Frontal cortex (tissue), 4 donors: ENCODE measurements around the gene RCAN1. TPM values are rescaled to one million over a fixed set of nuclear protein-coding genes. Genes with fewer than 3 reads are reported as not detected.
"Not testable (repeated sequence)": the region's sequence is repeated elsewhere in the genome, so short reads cannot be mapped to it uniquely, and the experiment has no call there.

Experiments used
- DNase-seq, 2 donors: peaks; one replicate each; pipeline ENCODE4 v3.0.0; 2012; ENCODE audit warnings: low spot score in 2 of 2
- FAIRE-seq: peaks from 2 replicates; lab custom pipeline; 2012; peaks lifted over from hg19 to GRCh38; lab: Jason Lieb, UNC
- total RNA-seq: library from RNA; depleted of rRNA; stranded (reverse); fragments of >200 nt; gene quantifications from one replicate; pipeline ENCODE4 v1.2.3, GENCODE V29; 2014
- donor health status: control.
- donor health status: control.
- donor health status: control.

RCAN1 gene
- total RNA-seq, 1 donor from 2014 or later, result 88.0 TPM

GRCh38 chr21:34625030-34625593, 10.2 kb upstream of the RCAN1 start:
- no peak for DNase-seq
- FAIRE-seq, result no peak

DNA sequence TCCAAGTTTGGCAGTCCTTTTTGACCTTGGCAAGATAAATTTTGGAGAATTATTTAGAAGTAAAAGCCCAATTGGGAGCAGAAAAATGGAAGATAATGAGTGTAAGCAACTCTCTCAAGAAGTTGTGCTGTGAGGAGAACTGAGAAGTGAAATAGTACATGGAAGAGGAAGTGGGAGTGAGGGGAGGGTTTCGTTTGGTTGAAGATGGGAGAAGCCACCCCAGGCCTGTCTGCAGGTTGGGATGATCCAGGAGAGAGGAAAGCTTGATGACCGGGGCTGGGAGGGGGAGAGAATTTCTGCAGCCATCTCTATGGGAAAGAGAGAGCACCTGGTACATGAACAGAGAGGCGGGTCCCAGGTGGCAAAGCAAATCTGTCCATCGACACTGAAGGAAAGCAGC, 8.6 kb upstream of the RCAN1 start:
- no peak for FAIRE-seq
- DNase-seq, result no peak

DNA sequence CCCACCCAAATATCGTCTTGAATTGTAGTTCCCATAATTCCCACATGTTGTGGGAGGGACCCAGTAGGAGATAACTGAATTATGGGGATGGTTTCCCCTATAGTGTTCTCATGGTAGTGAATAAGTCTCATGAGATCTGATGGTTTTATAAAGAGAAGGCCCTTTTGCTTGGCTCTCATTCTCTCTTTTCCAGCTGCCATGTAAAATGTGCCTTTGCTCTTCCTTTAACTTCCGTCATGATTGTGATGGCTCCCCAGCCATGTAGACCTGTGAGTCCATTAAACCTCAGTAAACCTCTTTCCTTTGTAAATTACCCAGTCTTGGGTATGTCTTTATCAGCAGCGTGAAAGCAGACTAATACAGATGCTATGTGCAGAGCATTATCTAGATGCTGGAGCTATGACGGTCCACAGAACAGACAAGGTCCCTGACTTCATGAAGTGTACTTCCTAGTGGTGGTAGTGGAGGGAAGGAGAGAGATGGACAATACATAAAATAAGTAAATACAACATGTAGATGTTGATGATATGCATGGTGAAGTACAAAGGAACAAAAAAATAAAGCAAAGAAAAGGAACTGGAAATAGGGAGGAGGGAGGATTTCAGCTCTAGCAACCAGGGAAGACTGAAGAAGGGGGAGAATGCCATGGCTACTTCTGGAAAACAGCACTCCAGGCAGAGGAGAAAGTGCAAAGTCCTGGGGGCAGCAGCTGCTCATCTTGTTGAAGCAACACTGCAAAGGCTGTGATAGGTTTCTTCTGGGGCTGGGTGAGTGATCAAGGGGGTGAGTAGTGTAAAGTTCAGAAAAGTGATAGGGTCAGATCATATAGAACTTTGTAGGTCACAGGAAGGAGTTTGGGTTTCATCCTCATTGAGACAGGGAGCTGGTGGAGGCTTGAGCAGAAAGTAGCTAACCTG, 6.8 kb upstream of the RCAN1 start:
- FAIRE-seq (no peak), DNase-seq (no peak)

- FAIRE-seq, result no peak
These were observed 5.1 kb upstream of the RCAN1 start for GRCh38 chr21:34619841-34620665.

DNA sequence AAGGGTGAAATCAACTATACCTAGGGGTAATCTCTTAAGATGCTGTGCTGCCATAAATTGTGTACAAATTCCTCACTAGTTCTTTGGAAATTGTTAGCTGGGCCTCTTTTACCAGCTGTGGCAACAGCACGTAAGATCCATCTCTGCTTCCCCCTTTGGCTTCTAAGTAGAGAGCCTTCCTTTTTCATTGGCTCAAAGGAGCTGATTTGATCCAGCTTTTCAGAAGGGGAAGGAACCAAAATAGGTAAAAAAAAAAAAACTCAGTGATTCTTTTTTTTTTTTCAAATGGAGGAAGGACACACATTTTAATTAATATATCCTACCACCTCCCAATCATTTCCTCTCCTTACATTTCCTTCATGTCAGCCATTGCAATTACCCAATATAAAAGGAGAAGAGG, 4.0 kb upstream of the RCAN1 start:
- DNase-seq (no peak), FAIRE-seq (no peak)

More at GRCh38 chr21:34619841-34620665, 5.1 kb upstream of the RCAN1 start:
- no peak for DNase-seq

DNA sequence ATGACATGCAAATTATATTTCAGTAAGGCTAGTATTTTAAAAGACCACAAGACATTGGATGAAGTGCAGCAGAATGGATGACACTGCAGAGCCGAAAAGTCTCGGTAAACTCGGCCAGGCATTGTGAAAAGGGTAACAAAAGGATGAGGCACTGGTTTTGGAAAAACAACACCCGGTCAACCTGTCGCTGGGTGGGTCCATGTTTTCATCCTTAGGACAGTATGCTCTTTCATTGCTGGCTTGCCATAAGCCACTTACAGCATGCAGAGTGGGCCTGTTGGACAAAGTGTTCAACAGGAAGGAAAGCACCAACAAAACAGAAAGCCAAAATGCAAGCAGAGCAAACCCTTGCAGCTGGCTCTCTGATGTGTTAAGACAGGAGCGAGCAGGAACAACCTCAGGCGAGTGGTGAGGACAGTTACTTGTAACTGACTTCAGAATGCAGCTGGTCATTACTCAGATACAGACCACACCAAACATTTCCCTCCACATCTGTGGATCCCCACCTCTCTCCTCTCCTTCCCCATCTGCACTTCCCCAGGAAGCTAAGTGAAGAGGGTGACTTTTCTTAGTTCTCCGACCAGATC, 2.9 kb upstream of the RCAN1 start:
- FAIRE-seq (no peak), DNase-seq (no peak)

GRCh38 chr21:34615487-34615814, 538 bp upstream of the RCAN1 start:
- FAIRE-seq, result no peak

GRCh38 chr21:34613679-34614627, 960 bp downstream of the RCAN1 start:
- peak in 1 of 2 donors; percentile 34 for DNase-seq
- no peak for FAIRE-seq

More at GRCh38 chr21:34615487-34615814, 538 bp upstream of the RCAN1 start:
- no peak for DNase-seq

DNA sequence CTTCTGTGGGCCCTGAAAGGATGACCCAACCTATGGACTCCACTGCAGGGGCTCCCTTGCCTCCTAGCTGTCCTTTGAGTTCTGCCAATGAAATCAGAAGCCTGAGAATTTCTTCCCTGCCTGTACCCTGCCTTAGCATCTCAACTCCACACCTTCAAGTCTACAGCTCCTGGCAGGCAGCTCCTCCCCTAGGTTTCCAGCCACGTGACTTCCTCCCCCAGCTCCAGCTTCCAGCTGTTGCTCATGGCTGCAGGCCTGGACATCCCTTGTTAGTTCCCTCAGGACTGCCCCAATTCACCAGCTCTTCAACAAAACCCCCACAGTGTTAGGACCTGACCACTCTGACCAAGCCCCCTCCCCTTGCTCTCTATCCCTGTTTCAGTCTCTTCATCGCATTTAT, 2.4 kb downstream of the RCAN1 start:
- FAIRE-seq, result no peak

DNA sequence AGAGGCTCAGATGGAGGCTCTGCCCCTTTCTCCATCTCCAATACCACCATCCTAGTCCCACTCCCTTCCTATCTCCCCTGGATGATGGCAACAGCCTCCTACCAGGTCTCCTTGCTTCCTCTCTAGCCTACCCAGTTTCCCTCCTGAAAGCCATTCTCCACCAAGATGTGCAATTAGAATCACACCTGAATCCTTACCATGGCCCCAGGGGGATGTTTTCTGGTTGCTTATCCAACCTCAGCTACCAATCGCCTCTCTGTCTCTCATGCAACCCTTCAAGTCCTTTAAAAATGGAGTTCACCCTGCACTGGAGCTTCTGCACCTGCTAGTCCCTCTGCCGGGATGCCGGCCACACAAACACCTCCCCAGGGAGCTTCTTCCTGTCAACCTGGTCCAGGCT, 2.9 kb downstream of the RCAN1 start:
- FAIRE-seq, result no peak
- no peak for DNase-seq

More for the DNA sequence above, 2.4 kb downstream of the RCAN1 start:
- DNase-seq, result peak in 1 of 2 donors; percentile 24

DNA sequence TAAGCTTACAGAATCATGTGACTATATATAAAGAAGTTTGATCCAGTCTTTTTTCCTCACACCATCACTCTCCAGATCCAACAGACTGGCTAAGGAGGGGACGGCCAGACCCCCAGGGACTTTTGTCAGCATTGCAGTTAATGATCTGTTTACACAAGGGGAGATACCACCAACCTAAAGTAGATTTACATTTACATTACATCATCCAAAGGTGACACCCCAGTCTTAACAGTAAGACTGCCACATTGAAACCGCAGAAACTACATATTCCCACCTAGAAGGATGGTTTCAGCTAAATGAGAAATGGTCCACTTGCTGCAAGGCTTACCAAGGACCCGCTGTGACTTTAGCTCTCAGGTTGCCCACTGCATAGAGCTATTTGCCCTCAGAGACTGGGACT, 3.4 kb downstream of the RCAN1 start:
- FAIRE-seq (no peak), DNase-seq (no peak)

DNA sequence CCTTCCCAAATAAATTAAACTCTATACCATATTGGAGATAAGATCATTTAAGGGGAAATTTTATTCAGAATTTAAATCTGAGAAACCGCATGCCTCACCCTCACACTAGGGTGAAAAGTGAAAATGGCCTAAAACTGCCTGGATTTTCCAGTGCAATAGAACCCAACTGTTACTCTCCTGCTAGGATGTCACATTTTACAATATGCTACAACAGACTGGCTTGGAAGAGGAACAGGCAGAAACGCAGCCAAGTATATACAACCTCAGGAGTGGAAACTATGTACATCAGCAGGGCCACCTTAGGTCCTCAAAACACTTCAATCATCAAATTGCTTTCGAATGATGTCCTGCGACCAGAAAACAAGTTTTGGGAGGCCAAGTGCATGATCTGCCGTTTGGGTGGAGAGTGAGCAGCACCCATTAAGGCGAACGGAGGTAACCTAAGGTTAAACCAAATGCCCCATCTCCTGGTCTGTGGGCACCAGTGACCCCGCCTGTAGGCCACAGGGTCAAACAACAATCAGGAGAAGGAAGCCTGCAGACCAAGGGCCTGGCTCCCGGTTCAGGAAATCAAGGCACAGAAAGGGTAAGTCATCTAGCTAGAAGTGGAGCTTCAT, 4.9 kb downstream of the RCAN1 start:
- FAIRE-seq (no peak), DNase-seq (no peak)

GRCh38 chr21:34609244-34609932, 5.5 kb downstream of the RCAN1 start:
- DNase-seq (no peak), FAIRE-seq (no peak)

DNA sequence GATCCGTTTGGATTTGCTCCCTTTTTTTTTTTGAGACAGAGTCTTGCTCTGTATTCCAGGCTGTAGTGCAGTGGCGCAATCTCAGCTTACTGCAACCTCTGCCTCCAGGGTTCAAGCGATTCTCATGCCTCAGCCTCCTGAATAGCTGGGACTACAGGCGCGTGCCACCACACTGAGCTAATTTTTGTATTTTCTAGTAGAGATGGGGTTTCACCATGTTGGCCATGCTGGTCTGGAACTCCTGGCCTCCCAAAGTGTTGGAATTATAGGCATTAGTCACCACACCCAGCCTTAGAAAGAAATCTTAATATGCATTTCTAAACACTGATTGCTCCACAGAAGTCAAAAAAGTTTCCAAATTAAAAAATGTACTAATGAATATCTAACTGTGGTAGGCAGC, 7.5 kb downstream of the RCAN1 start:
- not testable (repeated sequence) for DNase-seq, FAIRE-seq

GRCh38 chr21:34606621-34607020, 8.3 kb downstream of the RCAN1 start:
- no peak for DNase-seq
- FAIRE-seq, result no peak

- DNase-seq, result peak in 1 of 2 donors; percentile 31
- no peak for FAIRE-seq
These were observed 8.9 kb downstream of the RCAN1 start for GRCh38 chr21:34606051-34606450.

DNA sequence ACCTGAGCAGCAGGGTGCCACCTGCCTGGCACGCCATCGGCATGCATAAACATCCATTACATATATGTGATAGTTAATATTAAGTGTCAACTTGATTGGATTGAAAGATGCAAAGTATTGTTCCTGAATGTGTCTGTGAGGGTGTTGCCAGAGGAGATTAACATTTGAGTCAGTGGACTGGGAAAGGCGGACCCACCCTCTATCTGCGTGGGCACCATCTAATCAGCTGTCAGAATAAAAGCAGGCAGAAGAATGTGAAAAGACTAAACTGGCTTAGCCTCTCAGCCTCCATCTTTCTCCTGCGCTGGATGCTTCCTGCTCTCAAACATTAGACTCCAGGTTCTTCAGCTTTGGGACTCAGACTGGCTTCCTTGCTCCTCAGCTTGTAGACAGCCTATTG, 10.0 kb downstream of the RCAN1 start:
- DNase-seq, FAIRE-seq: not testable (repeated sequence)

DNA sequence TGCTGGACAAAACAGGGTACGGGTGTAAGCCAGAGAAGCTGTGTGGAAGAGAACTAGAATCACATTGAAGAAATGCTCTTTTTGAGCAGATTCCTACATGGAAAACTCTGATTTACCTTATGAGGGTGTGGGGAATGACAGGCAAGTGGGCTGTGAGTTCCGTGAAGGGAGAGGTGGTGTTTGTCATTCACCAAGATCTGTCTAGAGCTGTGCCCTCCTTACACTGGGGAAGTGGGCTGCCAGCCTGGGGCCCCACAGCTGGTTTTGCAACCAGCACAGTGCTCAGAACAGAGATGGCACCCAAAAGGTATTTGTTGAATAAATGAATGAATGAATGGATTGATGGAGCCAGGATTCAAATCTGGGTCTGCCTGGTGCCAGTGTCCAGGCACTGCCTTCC, 10.4 kb downstream of the RCAN1 start:
- FAIRE-seq, result no peak

More for the DNA sequence above, 10.4 kb downstream of the RCAN1 start:
- DNase-seq, result no peak
